ENCODE results near the gene DHRS3.
"Not testable (repeated sequence)": the region's sequence is repeated elsewhere in the genome, so short reads cannot be mapped to it uniquely, and the experiment has no call there.

Gene DHRS3

DNA sequence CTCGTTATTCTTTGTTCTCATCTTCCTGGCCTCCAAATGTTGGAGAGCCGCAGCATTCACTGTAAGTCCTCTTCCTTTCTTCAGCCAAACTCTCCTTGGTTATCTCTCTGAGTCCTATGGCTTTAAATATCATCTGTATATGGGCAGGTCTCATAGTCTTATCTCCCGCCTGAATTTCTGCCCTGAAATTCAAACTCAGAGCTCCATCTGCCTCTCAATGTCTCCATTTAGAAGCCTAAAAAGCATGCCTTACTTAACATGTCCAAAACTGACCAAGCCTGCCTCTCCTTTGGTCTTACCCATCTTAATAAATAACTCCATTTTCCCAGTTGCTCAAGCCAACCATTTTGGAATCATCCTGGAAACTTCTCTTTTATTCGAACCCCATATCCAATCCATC lies 80.7 kb downstream of the DHRS3 start:
- DNase-seq, result no peak

DNA sequence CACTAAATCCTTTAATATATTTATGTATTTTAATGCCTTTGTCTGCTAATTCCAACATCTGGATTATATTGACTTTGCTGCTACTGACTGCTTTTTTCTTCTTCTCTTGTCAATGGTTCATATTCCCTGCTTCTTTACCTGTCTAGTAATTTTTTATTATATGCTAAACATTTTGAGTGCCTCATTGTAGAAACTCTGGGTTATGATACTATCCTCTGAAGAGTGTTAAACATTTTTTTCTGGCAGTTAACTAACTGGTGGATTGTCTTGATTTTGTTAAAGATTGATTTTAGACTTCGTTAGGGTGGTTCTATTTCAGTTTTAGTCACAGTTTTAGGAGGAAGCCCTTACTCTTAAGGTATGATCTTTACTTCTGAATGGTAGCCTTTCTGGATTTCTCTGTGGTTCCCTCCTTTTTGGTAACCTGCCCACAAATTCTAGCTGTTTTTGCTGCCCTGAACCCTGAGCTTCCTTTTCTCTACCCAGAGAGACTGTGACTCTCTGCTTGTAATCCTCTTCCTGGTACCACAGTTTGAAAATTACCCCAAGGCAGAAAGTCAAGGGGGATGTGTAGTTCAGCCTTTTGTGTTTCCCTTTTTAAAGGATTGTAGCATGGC lies 81.9 kb downstream of the DHRS3 start:
- no peak for DNase-seq

DNA sequence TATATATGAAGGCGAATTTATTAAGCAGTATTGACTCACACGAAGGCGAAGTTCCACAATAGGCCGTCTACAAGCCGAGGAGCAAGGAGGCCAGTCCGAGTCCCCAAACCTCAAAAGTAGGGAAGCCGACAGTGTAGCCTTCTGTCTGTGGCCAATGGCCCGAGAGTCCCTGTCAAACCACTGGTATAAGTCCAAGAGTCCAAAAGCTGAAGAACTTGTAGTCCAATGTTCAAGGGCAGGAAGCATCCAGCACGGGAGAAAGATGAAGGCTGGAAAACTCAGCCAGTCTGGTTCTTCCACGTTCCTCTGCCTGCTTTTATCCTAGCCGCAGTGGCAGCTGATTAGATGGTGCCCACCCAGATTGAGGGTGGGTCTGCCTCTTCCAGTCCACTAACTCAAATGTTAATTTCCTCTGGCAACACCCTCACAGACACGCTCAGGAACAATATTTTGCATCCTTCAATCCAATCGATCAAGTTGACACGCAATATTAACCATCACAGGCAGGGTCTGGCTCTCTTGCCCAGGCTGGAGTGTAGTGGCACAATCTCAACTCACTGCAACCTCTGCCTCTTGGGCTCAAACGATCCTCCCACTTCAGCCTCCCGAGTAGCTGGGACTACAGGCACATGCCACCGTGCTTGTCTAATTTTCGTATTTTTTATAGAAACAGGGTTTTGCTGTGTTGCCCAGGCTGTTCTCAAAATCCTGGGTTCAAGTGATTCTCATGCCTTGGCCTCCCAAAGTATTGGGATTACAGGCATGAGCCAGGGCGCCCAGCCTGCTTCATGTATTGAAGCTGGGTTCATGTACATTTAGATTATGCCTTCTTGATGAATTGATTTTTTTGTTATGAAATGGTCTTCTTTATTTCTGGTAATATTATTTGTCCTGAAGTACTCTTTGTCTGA lies 85.3 kb downstream of the DHRS3 start:
- no peak for DNase-seq

DNA sequence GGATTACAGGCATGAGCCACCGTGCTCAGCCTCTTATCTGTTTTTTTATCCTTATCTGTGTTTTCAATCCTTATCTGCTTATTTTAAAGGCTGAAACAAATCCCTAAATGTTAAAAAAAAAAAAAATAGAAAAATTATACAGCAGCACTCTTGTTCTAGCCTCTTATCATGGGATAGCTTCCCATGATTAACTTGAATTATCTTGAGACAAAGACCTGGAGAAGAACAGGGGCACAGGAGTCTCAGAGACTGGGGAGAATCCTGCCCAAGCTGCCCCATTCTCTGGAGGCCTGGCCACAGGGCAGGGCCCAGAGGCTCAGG lies 86.9 kb downstream of the DHRS3 start:
- no peak for DNase-seq

DNA sequence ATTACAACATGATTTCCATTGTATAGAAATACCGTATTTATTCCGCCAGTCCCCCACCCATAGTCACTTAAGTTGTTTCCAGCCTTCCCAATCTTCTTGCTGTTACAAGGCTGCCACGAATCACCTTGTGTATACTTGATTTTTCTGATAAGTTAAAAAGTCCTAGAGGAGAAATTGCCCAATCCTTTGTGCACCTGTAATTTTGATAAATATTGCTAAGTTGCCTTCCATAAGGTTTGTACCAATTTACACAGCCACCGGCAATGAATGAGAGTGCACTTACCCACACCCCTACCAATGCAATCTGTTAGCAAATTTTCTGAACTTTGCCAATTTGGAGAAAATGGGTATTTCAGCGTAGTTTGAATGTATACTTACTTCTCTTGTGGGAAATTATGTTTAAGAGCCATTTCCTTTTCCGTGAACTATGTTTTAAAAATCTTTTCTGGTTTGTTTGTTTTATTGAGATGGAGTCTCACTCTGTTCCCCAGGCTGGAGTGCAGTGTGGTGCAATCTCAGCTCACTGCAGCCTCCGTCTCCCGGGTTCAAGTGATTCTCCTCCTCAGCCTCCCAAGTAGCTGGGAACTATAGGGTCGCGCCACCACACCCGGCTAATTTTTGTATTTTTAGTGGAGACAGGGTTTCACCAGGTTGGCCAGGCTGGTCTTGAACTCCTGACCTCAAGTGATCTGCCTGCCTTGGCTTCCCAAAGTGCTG lies 87.4 kb downstream of the DHRS3 start:
- DNase-seq, result no peak

DNA sequence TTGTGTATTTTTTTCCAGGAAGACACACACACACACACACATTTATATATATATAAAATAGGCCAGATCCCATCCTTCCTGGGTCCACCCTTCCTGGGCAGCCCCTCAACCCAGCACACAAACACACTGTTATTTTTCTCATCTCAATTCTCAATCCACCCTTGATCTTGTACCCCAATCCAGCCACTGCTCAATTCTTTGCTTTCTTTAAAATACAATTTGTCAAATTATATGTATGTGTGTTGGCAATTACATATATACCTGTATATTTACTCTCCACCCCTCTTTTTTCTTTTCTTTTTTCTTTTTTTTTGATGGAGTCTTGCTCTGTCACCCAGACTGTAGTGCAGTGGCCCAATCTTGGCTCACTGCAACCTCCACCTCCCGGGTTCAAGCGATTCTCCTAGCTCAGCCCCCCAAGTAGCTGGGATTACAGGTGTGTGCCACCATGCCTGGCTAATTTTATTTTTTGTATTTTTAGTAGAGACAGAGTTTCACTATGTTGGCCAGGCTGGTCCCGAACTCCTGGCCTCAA lies 88.3 kb downstream of the DHRS3 start:
- no peak for DNase-seq

DNA sequence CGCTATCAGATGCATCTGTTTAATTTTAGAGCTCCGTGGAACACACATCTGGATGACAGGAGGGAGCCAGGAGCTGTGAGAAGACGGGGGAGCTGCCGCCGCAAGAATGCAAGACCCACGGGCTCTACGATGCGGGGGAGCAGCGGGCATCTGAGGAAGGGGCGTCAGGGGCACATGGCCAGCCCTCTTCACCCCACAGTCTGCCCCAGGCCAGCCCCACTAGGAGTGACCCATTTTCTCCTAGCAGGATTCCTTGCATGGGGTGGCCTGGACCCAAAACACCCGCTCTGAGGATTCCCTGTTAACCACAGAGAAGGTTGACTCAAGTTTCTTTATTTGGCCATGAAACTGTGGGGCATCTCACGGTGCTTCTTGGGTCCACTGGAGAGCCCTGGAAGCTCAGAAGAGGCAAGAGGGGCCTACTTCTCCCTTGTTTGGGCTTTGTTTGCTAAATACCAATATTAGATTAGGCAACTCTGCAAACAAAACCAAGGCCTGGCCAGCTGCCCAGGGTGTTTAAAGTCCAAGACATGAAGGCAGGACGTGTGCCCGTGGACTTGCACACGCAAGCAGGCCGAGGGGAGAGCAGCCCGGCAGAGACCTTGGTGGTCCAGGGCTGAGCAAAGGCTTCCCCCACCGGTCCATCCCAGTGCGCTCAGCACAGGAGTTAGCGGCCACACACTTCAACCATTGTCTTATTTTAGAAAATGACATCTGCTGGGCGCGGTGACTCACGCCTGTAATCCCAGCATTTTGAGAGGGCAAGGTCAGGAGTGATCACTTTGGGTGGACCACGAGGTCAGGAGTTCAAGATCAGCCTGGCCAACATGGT lies 89.8 kb downstream of the DHRS3 start:
- peak; percentile 36 to 58 for DNase-seq

DNA sequence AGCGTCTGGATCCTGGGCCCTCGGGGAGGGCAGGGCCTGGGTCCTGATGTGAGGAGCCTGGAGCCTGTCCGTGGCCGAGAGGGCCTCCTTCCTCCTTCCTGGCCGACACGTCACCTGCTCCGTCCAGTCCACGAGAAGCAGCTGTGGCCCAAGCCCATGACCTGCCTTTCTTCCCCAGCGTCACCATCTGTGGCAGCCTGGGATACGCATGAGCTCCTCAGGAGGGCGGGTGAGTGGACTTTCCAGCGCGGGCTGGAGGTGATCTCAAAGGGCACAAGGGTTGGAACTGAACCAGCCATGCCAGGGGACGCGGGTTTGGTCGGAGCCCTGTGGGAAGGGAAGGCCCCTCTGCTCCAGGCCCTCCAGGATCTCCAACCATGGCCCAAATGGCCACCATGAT lies 90.4 kb downstream of the DHRS3 start:
- DNase-seq, result peak in 1 of 2 experiments; percentile 8

DNA sequence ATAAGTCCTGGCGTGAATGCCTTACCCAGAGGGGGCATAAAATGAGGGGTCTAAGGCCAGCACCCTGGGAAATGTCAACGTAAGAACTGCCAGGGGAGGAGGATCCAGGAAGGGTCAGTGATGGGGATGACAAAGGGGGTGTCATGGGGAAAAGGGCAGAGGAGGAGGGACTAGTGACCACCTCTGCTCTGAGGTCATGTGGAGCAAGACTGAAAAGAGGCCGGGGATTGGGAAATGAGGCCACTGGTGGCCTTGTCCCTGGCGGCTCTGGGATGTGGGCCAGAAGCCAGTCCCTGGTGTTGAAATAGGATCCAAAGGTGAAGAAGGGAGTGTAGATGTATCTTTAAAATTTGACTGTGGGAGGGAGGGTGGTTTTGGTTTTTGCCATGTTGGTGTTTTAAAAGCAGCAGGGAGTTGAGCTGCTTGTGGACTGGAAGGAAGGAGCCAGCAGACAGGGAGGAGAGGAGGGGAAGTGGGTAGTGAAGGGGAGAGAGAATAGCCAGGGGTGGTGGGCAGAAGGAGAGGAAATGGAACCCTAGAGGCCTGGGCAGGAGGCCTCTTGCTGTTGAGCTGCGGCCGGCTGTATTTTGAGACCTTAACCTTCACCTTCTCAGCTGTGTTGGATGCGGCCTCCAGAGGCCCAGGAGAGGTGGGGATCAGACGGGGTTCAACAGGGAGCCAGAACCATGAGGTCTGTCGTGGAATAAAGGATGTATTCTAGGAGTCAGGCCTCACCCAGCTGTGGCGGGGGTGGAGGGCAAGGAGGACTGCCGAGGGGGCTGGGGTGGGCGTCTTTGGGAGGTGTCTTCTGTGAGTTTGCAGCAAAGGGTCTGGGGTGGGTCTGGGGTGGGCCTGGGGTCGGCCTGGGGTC lies 92.5 kb downstream of the DHRS3 start:
- no peak for DNase-seq

DNA sequence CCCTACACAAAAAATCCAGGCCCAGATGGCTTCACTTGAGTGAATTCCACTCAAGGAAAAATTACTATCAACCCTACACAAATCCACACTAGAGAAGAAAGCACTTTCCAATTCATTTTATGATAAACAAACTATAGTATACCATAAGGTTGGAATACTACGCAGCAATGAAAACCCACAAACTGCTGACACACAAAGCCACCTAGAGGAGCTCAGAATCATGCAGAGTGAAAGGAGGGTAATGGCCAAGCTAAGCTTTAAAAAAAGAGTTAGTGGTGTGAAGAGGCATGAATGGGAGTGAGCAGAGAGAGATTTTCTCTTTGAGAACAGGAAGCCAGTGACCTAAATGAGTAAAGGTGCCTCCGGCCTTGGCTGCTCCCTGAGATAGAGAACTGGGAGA lies 93.7 kb downstream of the DHRS3 start:
- no peak for DNase-seq

DNA sequence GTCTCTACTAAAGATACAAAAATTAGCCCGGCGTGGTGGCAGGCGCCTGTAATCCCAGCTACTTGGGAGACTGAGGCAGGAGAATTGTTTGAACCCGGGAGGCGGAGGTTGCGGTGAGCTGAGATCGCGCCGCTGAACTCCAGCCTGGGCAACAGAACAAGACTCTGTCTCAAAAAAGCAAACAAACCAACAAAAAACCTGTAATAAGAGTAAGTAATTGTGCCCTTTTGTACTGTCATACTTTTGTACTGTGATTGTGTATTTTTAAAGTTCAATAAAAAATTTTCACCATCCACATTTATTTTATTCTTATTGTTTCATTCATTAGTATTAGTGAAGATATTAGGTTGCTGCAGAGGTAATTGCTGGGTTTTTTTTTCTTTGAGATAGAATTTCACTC lies 95.2 kb downstream of the DHRS3 start:
- not testable (repeated sequence) for DNase-seq

DNA sequence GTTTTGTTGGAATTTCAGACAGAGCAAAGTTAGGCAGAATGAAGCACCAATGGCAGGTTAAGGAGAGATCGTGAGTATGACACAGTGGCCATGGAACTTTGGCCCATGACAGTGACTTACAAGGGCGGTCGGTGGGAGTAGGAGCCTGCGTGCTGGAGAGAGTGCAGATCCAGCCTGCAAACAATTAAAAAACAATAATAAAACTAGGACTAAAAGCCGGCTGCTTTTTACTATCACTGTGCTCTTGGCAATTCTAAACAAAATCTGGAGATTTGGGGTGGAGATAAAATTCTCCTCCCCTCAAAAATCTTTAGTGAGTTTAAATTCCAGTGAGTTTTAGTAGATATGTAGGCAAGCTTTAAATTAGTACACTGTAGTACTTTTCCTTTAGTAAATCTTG lies 96.9 kb downstream of the DHRS3 start:
- DNase-seq, result no peak

DNA sequence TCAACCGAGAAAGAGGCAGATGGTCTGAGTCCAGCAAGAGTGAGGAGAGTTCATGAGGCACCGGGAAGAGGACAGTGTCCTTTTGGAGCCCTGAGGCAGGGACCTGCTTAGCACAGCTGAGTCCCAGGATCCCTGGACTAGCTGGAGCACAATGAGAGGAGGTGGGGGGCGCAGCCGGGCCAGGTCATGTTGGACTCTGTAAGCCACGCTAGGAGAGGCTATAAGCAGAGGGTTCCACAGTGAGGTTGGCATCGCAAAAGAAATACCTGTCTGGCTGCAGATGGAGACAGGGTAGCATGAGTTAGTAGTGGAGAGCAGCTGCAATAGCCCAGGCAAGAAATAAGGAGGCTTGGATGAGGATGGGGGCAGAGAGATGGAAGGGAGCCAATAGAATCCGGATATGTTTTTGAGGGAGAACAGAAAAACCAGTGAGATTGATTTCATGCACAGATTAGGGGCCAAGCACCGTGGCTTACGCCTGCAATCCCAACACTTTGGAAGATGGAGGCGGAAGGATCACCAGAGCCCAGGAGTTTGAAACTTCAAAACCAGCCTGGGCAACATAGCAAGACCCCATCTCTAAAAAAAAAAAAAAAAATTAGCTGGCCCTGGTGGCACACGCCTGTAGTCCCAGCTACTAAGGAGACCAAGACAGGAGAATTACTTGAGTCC lies 98.2 kb downstream of the DHRS3 start:
- no peak for DNase-seq

DNA sequence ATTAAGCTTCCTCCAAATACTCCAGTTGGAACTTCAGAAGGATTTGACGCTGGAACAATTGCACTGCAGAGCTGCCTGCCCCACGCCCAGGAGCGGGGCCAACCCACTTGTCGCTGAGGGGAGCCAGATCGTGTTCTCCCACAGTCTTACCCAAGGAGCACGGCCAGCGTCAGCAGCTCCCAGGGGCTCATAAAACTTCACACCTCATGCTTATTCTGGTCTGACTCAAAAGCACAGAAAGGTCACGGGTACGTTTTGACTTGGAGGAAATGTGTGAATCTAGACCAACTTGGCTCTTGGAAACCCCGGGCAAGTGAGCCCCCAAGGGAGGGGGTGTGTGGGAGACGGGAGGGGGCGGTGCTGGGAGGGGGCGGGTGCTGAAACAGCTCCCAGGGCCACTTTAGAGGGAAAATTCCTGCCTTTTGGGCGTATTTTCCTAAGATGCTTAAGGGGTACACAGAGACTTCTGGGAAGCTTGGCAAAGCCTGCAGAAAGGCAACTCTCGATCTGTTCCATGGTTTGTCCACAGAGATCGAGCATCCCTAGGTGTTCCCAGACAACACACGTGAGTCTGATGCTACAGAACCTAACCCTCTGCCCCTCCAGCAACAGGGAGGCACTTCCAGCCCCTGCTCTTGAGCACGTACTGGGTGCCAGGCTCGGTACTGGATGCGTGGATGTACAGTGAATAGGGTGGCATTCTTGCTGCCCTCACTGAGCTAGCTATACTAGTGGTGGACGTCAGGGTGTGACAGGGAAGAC lies 98.9 kb downstream of the DHRS3 start:
- DNase-seq, result no peak

All from SHP77 (cell line).